Esophagus muscularis mucosa (tissue), 4 donors: Measurements from ENCODE around the gene ZNF502. TPM values are rescaled to one million over a fixed set of nuclear protein-coding genes. Genes with fewer than 3 reads are reported as not detected.
A peak's percentile ranks its signal among the peaks of the same experiment; 100 is the strongest.
"Not testable (repeated sequence)": the region's sequence is repeated elsewhere in the genome, so short reads cannot be mapped to it uniquely, and the experiment has no call there.

Experiments used
- DNase-seq: peaks from one replicate; pipeline ENCODE4 v3.0.0-alpha.2; 2017; ENCODE audit errors: extremely low spot score
- H3K27ac ChIP-seq, 4 donors: fragments of 200-600 bp; sonication (generic); replicated peaks in 1 of 4; 1 replicate in 3 of 4; 2 replicates in 1 of 4; pipeline ENCODE4 v1.5.1; 2016 to 2019; ENCODE audit warnings: mild to moderate bottlenecking in 1 of 4
- H3K27me3 ChIP-seq, 4 donors: fragments of 200-600 bp; sonication (generic); one replicate each; pipeline versions ENCODE4 v1.5.1 to v1.6.0; 2016 to 2019
- H3K36me3 ChIP-seq, 4 donors: fragments of 200-600 bp; sonication (generic); one replicate each; pipeline ENCODE4 v1.5.1; 2016 to 2019
- H3K4me1 ChIP-seq, 4 donors: fragments of 200-600 bp; sonication (generic); one replicate each; pipeline ENCODE4 v1.5.1; 2016 to 2019
- H3K4me3 ChIP-seq, 4 donors: fragments of 200-600 bp; sonication (generic); 1 replicate in 2 of 4; 2 replicates in 2 of 4; pipeline ENCODE4 v1.5.1; 2016 to 2019; ENCODE audit warnings: mild to moderate bottlenecking in 4 of 4, moderate library complexity in 1 of 4
- H3K9me3 ChIP-seq, 4 donors: fragments of 200-600 bp; sonication (generic); 1 replicate in 3 of 4; 2 replicates in 1 of 4; pipeline ENCODE4 v1.5.1; 2016 to 2019
- EP300 ChIP-seq: sonication (generic); formaldehyde crosslinking; IDR thresholded peaks from one replicate; pipeline ENCODE4 v1.6.1; 2017; ENCODE audit warnings: antibody characterized with exemption
- POLR2A ChIP-seq: fragments of 450-650 bp; IDR thresholded peaks from one replicate; pipeline ENCODE4 v1.6.1; 2017; ENCODE audit warnings: antibody characterized with exemption, moderate library complexity, mild to moderate bottlenecking, low read depth
- POLR2AphosphoS5 ChIP-seq, 2 donors: sonication (generic); formaldehyde crosslinking; IDR thresholded peaks; one replicate each; pipeline ENCODE4 v1.6.1; 2017; ENCODE audit warnings: antibody characterized with exemption in 2 of 2
- WGBS: methylation state at CpG from one replicate; pipeline ENCODE4 v1.1.5; 2018; 5-methylcytosine and 5-hydroxymethylcytosine counted together
- intact Hi-C: fragments of 100-400 bp; cut with DNase I; formaldehyde crosslinking; loops from one replicate; pipeline ENCODE4 v1.15.1; 2023
- total RNA-seq, 4 donors: library from RNA; depleted of rRNA; stranded (reverse); fragments of >200 nt; gene quantifications; one replicate each; pipeline versions ENCODE4 v1.1.0 to v1.2.1, GENCODE V29; 2016
- TF ChIP-seq, protein P1 (sequence below), 3 experiments: fragments of 200-600 bp in 2 of 3; fragments of 450-650 bp in 1 of 3; sonication (generic) in 2 of 3; IDR thresholded peaks; one replicate each; pipeline ENCODE4 v1.5.1; 2017 to 2019; ENCODE audit warnings: antibody characterized with exemption in 3 of 3, mild to moderate bottlenecking in 2 of 3, moderate library complexity in 1 of 3

Gene ZNF502
- 1 to 10 TPM; 3.2 to 5.8 (median 5.4) TPM for total RNA-seq

DNA sequence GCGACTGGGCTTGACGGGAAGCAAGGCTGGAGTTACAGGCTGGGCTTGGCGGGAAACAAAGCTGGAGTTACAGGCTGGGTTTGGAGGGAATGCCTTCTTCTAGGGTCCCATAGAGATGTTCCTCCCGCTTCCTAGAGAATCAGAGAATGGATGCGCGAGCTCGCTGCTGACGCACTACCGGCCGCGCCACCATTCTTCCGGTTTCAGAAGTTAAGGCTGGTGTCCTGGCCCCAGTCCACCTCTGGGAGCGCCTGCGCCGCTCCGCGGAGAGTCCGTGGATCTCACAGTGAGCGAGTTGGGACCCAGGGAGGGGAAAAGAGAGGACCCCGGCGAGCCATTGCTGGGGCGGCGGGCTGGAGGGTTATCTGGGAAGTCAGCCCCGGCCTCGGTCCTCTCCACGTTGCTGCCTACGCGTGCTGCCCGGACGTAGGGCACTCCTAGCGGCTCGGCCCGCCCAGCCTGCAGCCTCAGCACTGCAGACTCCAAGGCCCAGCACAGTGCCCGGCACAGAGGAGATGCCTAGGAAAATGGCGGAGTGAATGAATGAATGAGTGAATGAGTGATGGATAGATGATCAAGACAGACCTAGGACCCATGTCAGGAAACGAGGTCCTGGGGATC, at the start of gene ZNF502:
ZNF502 (plus strand) TSS at position 206 of the 621 bp plus-strand sequence. CDS start 7,602 bp downstream, outside the sequence.
- H3K36me3 ChIP-seq = peaks cover 0 to 24% (median 12%) of the 10 kb centered on the region in 4 donors
- peak; percentile 95 for DNase-seq
- H3K4me1 ChIP-seq = peaks cover 5 to 15% (median 10%) of the 10 kb centered on the region in 4 donors
- WGBS = 2% methylated on average over 13 of the region's 36 CpGs
- H3K4me3 ChIP-seq = peak within 1 kb of the TSS; percentile 79 to 92 (median 85)
- H3K9me3 ChIP-seq = peaks cover 0 to 34% (median 17%) of the 10 kb centered on the region in 4 donors
- TF ChIP-seq, protein P1, sequence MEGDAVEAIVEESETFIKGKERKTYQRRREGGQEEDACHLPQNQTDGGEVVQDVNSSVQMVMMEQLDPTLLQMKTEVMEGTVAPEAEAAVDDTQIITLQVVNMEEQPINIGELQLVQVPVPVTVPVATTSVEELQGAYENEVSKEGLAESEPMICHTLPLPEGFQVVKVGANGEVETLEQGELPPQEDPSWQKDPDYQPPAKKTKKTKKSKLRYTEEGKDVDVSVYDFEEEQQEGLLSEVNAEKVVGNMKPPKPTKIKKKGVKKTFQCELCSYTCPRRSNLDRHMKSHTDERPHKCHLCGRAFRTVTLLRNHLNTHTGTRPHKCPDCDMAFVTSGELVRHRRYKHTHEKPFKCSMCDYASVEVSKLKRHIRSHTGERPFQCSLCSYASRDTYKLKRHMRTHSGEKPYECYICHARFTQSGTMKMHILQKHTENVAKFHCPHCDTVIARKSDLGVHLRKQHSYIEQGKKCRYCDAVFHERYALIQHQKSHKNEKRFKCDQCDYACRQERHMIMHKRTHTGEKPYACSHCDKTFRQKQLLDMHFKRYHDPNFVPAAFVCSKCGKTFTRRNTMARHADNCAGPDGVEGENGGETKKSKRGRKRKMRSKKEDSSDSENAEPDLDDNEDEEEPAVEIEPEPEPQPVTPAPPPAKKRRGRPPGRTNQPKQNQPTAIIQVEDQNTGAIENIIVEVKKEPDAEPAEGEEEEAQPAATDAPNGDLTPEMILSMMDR (IDR thresholded peaks at IDR 0.05) = peak; percentile 33 to 45 (median 41)
- TF ChIP-seq POLR2A (no peak), POLR2AphosphoS5 (IDR thresholded peaks at IDR 0.05) (peak; percentile 80 to 86), EP300 (no peak)
- H3K27ac ChIP-seq = peak within 1 kb of the TSS; percentile 76 to 86 (median 80)
- intact Hi-C loops = loop anchor here (1.0 kb wide), 1 partner anchor 17 kb away; the partner anchor contains the start of gene ZNF501
- peaks cover 0 to 18% (median 0%) of the 10 kb centered on the region in 4 donors for H3K27me3 ChIP-seq

DNA sequence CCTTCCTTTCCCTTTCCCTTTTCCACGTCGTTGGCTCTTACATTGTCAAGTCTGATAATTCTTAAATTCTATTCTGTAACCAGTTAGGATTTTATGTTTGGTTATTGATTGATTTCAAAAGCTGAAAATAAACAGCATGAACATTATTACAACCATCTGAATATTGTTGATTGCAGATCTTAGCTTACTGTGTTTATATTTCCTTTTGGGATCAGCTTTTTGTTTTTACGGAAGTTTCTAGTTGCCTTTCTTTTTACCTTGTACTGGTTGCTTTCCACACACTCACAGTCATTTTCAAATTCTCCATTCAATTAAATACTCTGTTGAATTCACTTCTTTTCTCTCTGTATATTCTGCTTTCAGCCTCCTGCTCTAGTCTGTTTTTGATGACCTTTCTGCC, 47.3 kb upstream of the ZNF502 start:
- H3K9me3 ChIP-seq = peaks cover 0 to 6% (median 0%) of the 10 kb centered on the region in 4 donors
- TF ChIP-seq POLR2A (no peak), POLR2AphosphoS5 (IDR thresholded peaks at IDR 0.05) (no peak), EP300 (no peak)
- TF ChIP-seq, protein P1 (IDR thresholded peaks at IDR 0.05) = no peak
- intact Hi-C loops = no loop called here
- H3K36me3 ChIP-seq = peaks cover 0 to 14% (median 13%) of the 10 kb centered on the region in 4 donors
- 92% methylated on average over 3 of the region's 3 CpGs for WGBS
- peaks cover 0 to 3% (median 0%) of the 10 kb centered on the region in 4 donors for H3K4me1 ChIP-seq
- H3K27me3 ChIP-seq = no peaks in the 10 kb centered on the region
- DNase-seq = no peak
- H3K27ac ChIP-seq = no peak overlapping the region
- no peak overlapping the region for H3K4me3 ChIP-seq

DNA sequence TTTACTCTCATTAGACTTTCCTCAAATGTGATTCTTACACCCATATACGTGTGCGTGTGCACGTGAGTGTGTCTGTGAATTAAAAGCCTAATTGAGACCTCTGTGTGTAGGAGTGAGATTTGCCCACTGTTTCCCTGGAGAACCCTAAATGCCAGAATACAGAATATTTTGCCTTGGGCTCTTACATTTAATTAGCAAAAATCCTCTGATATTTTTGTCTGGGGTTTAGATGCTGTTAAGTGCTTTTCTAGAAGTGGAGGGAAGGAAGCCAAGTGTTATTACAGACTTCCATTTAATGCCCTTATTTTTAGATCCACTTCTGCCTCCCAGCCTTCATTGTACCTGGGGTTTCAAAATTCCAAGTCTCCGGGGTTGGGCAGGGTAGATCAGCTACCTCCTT, 46.1 kb upstream of the ZNF502 start:
- WGBS = 94% methylated on average over 4 of the region's 4 CpGs
- no peaks in the 10 kb centered on the region for H3K9me3 ChIP-seq
- no peak overlapping the region for H3K27ac ChIP-seq
- H3K27me3 ChIP-seq = no peaks in the 10 kb centered on the region
- H3K4me3 ChIP-seq = no peak overlapping the region
- peaks cover 0 to 3% (median 0%) of the 10 kb centered on the region in 4 donors for H3K4me1 ChIP-seq
- intact Hi-C loops = no loop called here
- DNase-seq = no peak
- H3K36me3 ChIP-seq = peaks cover 0 to 3% (median 1%) of the 10 kb centered on the region in 4 donors
- TF ChIP-seq EP300 = no peak
- no peak for TF ChIP-seq POLR2A
- TF ChIP-seq, protein P1 (IDR thresholded peaks at IDR 0.05) = no peak
- no peak for TF ChIP-seq POLR2AphosphoS5 (IDR thresholded peaks at IDR 0.05)

DNA sequence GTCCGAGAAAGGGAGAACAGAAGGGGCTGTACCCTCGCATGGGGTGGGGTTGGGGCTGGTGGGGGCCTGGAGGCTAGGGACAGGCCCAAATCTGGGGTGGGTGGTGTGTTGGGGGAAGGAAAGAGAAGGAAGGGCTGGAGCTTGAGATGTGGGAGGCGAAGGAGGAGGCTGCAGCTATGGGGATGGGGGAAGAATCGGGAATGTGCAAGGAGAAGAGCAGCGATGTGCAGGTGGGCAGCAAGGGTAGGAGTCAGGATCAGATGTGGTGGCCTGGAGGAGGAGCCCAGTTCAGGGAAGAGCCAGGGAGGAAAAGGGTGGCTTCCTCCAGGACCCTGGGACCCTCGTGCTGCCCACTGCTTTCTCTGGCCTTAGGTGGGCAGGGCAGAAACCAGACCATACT, 42.7 kb upstream of the ZNF502 start:
- no peak for DNase-seq
- no peaks in the 10 kb centered on the region for H3K4me1 ChIP-seq
- intact Hi-C loops = no loop called here
- TF ChIP-seq EP300 = no peak
- no peak for TF ChIP-seq POLR2AphosphoS5 (IDR thresholded peaks at IDR 0.05)
- TF ChIP-seq, protein P1 (IDR thresholded peaks at IDR 0.05) = no peak
- TF ChIP-seq POLR2A = no peak
- WGBS = 92% methylated on average over 6 of the region's 6 CpGs
- H3K9me3 ChIP-seq = no peaks in the 10 kb centered on the region
- no peaks in the 10 kb centered on the region for H3K36me3 ChIP-seq
- no peak overlapping the region for H3K27ac ChIP-seq
- no peak overlapping the region for H3K4me3 ChIP-seq
- no peaks in the 10 kb centered on the region for H3K27me3 ChIP-seq

DNA sequence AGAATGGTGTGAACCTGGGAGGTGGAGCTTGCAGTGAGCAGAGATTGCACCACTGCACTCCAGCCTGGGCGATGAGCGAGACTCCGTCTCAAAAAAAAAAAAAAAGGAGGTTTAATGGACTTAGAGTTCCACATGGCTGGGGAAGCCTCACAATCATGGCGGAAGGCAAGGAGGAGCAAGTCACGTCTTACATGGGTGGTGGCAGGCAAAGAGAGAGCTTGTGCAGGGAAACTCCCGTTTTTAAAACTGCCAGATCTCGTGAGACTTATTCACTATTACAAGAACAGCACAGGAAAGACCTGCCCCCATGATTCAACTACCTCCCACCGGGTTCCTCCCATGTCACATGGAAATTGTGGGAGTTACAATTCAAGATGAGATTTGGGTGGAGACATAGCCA, 39.0 kb upstream of the ZNF502 start:
- H3K9me3 ChIP-seq, intact Hi-C loops, DNase-seq, H3K36me3 ChIP-seq, H3K27ac ChIP-seq, H3K4me3 ChIP-seq, H3K4me1 ChIP-seq, H3K27me3 ChIP-seq: not testable (repeated sequence)
- WGBS = 92% methylated on average over 8 of the region's 8 CpGs
